HCT116 (cell line): ENCODE measurements around the gene SGK2. TPM values are rescaled to one million over a fixed set of nuclear protein-coding genes. Genes with fewer than 3 reads are reported as not detected.

Experiments
- ATAC-seq: fragments of 200-7000 bp; cut with Tn5 transposase; 2 replicates; pipeline ENCODE4 v1.9.1; 2020; ENCODE audit warnings: mild to moderate bottlenecking, moderate library complexity
- BruUV-seq: library from RNA; stranded (reverse); fragments of 400-500 nt; replicated peaks from 2 replicates; lab custom pipeline; 2021; lab: Mats Ljungman, UMichigan
- CTCF ChIA-PET: fragments of 300-600 bp; sonication (Branson Sonifier 250); formaldehyde crosslinking; loops from one replicate; lab custom pipeline; 2021; ENCODE audit warnings: antibody characterized with exemption; lab: Charles Lee
- POLR2A ChIA-PET: fragments of 300-600, 350-600 bp; sonication (Branson Sonifier 250); formaldehyde crosslinking; loops from one replicate; lab custom pipeline; 2021; ENCODE audit warnings: antibody characterized with exemption; lab: Charles Lee
- RAD21 ChIA-PET, 2 experiments: fragments of 300-600 bp; sonication (Branson Sonifier 250); formaldehyde crosslinking; loops; one replicate each; lab custom pipeline; 2023; ENCODE audit warnings: low total read pairs in 2 of 2; ENCODE audit not compliant: uncharacterized antibody in 2 of 2, unreplicated experiment in 2 of 2, low non-redundant PET in 1 of 2; lab: Charles Lee
- DNase-seq: peaks from one replicate; pipeline ENCODE4 v3.0.0-alpha.2; 2010; ENCODE audit warnings: low read depth, low spot score
- H2AFZ ChIP-seq: fragments of 200-600 bp; shearing (Covaris generic), sonication (generic); 2 replicates; pipeline ENCODE4 v1.6.1; 2017; ENCODE audit warnings: low read depth, mixed run types, mixed read lengths, antibody characterized with exemption, low read length; ENCODE audit not compliant: poor library complexity, severe bottlenecking
- H3K27ac ChIP-seq: 2 replicates; pipeline ENCODE4 v1.5.1; 2012; ENCODE audit warnings: low read depth, low read length
- H3K27me3 ChIP-seq: fragments of 200-600 bp; sonication (generic); 2 replicates; pipeline ENCODE4 v1.6.1; 2016; ENCODE audit warnings: mixed run types, low read length, mixed read lengths; ENCODE audit not compliant: insufficient read depth
- H3K36me3 ChIP-seq, 2 experiments: fragments of 200-500 bp in 1 of 2; fragments of 200-600 bp in 1 of 2; sonication (Bioruptor generic) in 1 of 2; sonication (generic) in 1 of 2; 2 replicates each; pipeline versions ENCODE4 v1.5.1 to v1.6.1; 2014 to 2016; ENCODE audit warnings: low read length in 2 of 2, inconsistent platforms in 1 of 2, mixed read lengths in 1 of 2, mixed run types in 1 of 2; ENCODE audit not compliant: insufficient read depth in 2 of 2, control insufficient read depth in 1 of 2
- H3K4me1 ChIP-seq, 2 experiments: fragments of 200-600 bp in 1 of 2; sonication (generic) in 1 of 2; 2 replicates each; pipeline versions ENCODE4 v1.5.1 to v1.6.1; 2012 to 2017; ENCODE audit warnings: low read length in 2 of 2, inconsistent platforms in 1 of 2, mild to moderate bottlenecking in 1 of 2, mixed read lengths in 1 of 2, mixed run types in 1 of 2, moderate library complexity in 1 of 2; ENCODE audit not compliant: insufficient read depth in 2 of 2, control insufficient read depth in 1 of 2
- H3K4me2 ChIP-seq: fragments of 200-600 bp; sonication (generic); 2 replicates; pipeline ENCODE4 v1.6.1; 2017; ENCODE audit warnings: mixed run types, low read length, mixed read lengths
- H3K4me3 ChIP-seq, 2 experiments: fragments of 200-600 bp in 1 of 2; sonication (generic) in 1 of 2; replicated peaks in 1 of 2; 2 replicates each; pipeline ENCODE4 v1.5.1; 2011 to 2016; ENCODE audit warnings: low read length in 2 of 2, control low read depth in 1 of 2, low read depth in 1 of 2, mild to moderate bottlenecking in 1 of 2, mixed read lengths in 1 of 2, mixed run types in 1 of 2
- H3K79me2 ChIP-seq: fragments of 200-600 bp; sonication (generic); 2 replicates; pipeline ENCODE4 v1.6.1; 2017; ENCODE audit warnings: mild to moderate bottlenecking, mixed run types, low read length, moderate library complexity, mixed read lengths; ENCODE audit not compliant: insufficient read depth
- H3K9ac ChIP-seq: fragments of 200-600 bp; sonication (generic); 2 replicates; pipeline ENCODE4 v1.6.1; 2016; ENCODE audit warnings: low read length, mixed read lengths
- H3K9me2 ChIP-seq: fragments of 200-600 bp; sonication (generic), shearing (Covaris generic); 2 replicates; pipeline ENCODE4 v1.6.1; 2017; ENCODE audit warnings: mixed run types, mild to moderate bottlenecking, moderate library complexity; ENCODE audit not compliant: insufficient read depth
- H3K9me3 ChIP-seq, 2 experiments: fragments of 200-500 bp in 1 of 2; fragments of 200-600 bp in 1 of 2; sonication (Bioruptor generic) in 1 of 2; sonication (generic) in 1 of 2; 2 replicates each; pipeline ENCODE4 v1.6.1; 2014 to 2017; ENCODE audit warnings: low read length in 2 of 2, mixed read lengths in 2 of 2, inconsistent platforms in 1 of 2, low read depth in 1 of 2, mild to moderate bottlenecking in 1 of 2, mixed run types in 1 of 2, moderate library complexity in 1 of 2; ENCODE audit not compliant: control insufficient read depth in 1 of 2, insufficient read depth in 1 of 2
- H4K20me1 ChIP-seq: fragments of 200-600 bp; sonication (generic), shearing (Covaris generic); 2 replicates; pipeline ENCODE4 v1.6.1; 2017; ENCODE audit warnings: mixed run types, mild to moderate bottlenecking, moderate library complexity; ENCODE audit not compliant: insufficient read depth
- EZH2phosphoT487 ChIP-seq: fragments of 200-600 bp; IDR thresholded peaks from 2 replicates; pipeline ENCODE4 v1.6.1; 2018; ENCODE audit warnings: antibody characterized with exemption, borderline replicate concordance
- JUND ChIP-seq: IDR thresholded peaks from 2 replicates; pipeline ENCODE4 v1.6.1; 2012
- POLR2AphosphoS5 ChIP-seq: IDR thresholded peaks from 2 replicates; pipeline ENCODE4 v1.6.1; 2011; ENCODE audit warnings: mild to moderate bottlenecking, low read depth, low read length, moderate library complexity
- REST ChIP-seq: IDR thresholded peaks from 2 replicates; pipeline ENCODE4 v1.6.1; 2012; ENCODE audit warnings: low read depth
- SIN3A ChIP-seq: IDR thresholded peaks from 2 replicates; pipeline ENCODE4 v1.6.1; 2012; ENCODE audit warnings: low read depth
- TCF7L2 ChIP-seq: IDR thresholded peaks from 2 replicates; pipeline ENCODE4 v1.7.0; 2011; ENCODE audit warnings: borderline replicate concordance, inconsistent platforms; ENCODE audit not compliant: insufficient read depth, insufficient read length; ENCODE audit errors: extremely low read depth
- YY1 ChIP-seq: IDR thresholded peaks from 2 replicates; pipeline ENCODE4 v1.6.1; 2011; ENCODE audit warnings: low read length, low read depth, moderate library complexity, mild to moderate bottlenecking; ENCODE audit not compliant: insufficient replicate concordance; ENCODE audit errors: extremely low read depth
- ZNF274 ChIP-seq: fragments of 200-500 bp; sonication (Bioruptor generic); IDR thresholded peaks from 2 replicates; pipeline ENCODE4 v1.6.1; 2014; ENCODE audit warnings: mild to moderate bottlenecking, low read depth, low read length, inconsistent platforms
- intact Hi-C: fragments of 100-400 bp; cut with micrococcal nuclease; formaldehyde crosslinking; loops from 2 replicates; pipeline ENCODE4 v1.10.0; 2022
- total RNA-seq: library from RNA; stranded (reverse); gene quantifications from one replicate; pipeline ENCODE4 v1.2.1, GENCODE V29; 2021; ENCODE audit not compliant: unreplicated experiment

Gene SGK2
- total RNA-seq, 1 experiment from 2014 or later, result 2.3 TPM

DNA sequence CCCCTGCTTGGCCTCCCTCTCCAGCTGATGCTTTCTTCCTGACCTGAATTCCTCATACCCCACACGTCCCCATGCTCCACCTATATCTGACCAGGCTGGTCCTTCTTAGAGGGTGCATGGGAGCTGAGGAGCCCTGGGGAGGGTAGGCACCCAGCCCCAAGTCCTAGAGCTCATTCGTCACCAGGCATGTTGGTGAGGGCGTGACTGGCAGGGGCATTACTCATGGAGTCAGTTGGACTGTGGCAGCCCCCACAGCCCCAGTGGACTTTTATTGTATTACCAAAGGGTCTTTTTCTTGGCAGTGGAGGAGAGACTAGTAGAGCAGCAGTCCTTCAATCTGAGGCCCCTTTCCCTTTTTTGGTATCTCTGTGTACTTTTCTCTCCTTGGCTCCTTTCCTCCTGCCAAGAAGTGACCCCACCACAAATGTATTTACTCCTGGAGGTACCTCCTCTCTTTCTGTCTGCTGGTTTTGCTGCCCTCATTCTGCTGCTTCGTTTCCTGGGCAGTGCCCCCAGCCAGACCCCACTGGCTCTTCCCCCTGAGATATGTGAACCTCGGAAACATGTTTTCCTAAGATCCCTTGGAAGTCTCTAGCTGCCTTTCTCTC, 10.4 kb upstream of the SGK2 start:
- ChIA-PET RAD21 (interaction anchor here in 1 of 2 experiments (0.6 kb wide), 1 partner anchor 97 kb away, joined by 9 read pairs; no protein-coding TSS in a partner anchor), POLR2A (no interaction called here), CTCF (no interaction called here)
- no peak for ATAC-seq
- Histone ChIP-seq H3K36me3 (no peaks in the 10 kb centered on the region; a peak in 2 of 4 replicates), H3K4me2 (no peak overlapping the region), H3K4me1 (no peaks in the 10 kb centered on the region), H3K4me3 (no peak overlapping the region), H3K27ac (no peak overlapping the region), H3K9ac (no peak overlapping the region), H3K9me3 (peaks cover 0 to 3% of the 10 kb centered on the region in 2 experiments; a peak in 1 of 4 replicates), H4K20me1 (no peaks in the 10 kb centered on the region), H2AFZ (no peak overlapping the region), H3K79me2 (no peaks in the 10 kb centered on the region), H3K27me3 (no peaks in the 10 kb centered on the region), H3K9me2 (no peaks in the 10 kb centered on the region)
- DNase-seq, result no peak
- no TSS peak for BruUV-seq
- intact Hi-C loops, result no loop called here
- TF ChIP-seq POLR2AphosphoS5 (no peak), SIN3A (no peak), EZH2phosphoT487 (no peak), REST (no peak), JUND (no peak), YY1 (no peak), ZNF274 (no peak), TCF7L2 (no peak)
- TF ChIP-seq, all 23 proteins: peak for 0
